ENCODE results near the gene PXDN. TPM values are rescaled to one million over a fixed set of nuclear protein-coding genes. Genes with fewer than 3 reads are reported as not detected.

PXDN gene
- total RNA-seq, 4 donors from 2014 or later, result 0.72 to 10.9 (median 5.9) TPM

GRCh38 chr2:1687254-1687653 is 57.1 kb downstream of the PXDN start:
- no peak for DNase-seq
- H3K27me3 ChIP-seq, result no peaks in the 10 kb centered on the region
- peaks cover 0 to 3% (median 0%) of the 10 kb centered on the region in 3 donors for H3K36me3 ChIP-seq
- H3K27ac ChIP-seq, result no peak overlapping the region
- H3K4me1 ChIP-seq, result no peaks in the 10 kb centered on the region
- WGBS, 2 donors, result 76 to 91% methylated on average over 7 to 10 of the region's 14 CpGs
- H3K9me3 ChIP-seq, result no peaks in the 10 kb centered on the region
- H3K4me3 ChIP-seq, result no peak overlapping the region
- intact Hi-C loops (cut with DNase I), result no loop called here
- TF ChIP-seq CTCF (IDR thresholded peaks at IDR 0.05), result no peak
- TF ChIP-seq POLR2A (IDR thresholded peaks at IDR 0.05), result no peak

GRCh38 chr2:1686784-1687105 is 57.6 kb downstream of the PXDN start:
- H3K9me3 ChIP-seq, result no peaks in the 10 kb centered on the region
- WGBS, 2 donors, result 90 to 93% methylated on average over 14 of the region's 14 CpGs
- no peaks in the 10 kb centered on the region for H3K4me1 ChIP-seq
- no peak overlapping the region for H3K27ac ChIP-seq
- intact Hi-C loops (cut with DNase I), result no loop called here
- TF ChIP-seq POLR2A (IDR thresholded peaks at IDR 0.05) (no peak), CTCF (IDR thresholded peaks at IDR 0.05) (no peak)
- peaks cover 0 to 3% (median 0%) of the 10 kb centered on the region in 3 donors for H3K36me3 ChIP-seq
- no peak for DNase-seq
- no peak overlapping the region for H3K4me3 ChIP-seq
- no peaks in the 10 kb centered on the region for H3K27me3 ChIP-seq

GRCh38 chr2:1685957-1686783 is 58.1 kb downstream of the PXDN start:
- 85% methylated on average over 14 of the region's 21 CpGs for WGBS, 2 donors
- no peaks in the 10 kb centered on the region for H3K27me3 ChIP-seq
- DNase-seq, result no peak

GRCh38 chr2:1685078-1685956 is 59.0 kb downstream of the PXDN start:
- TF ChIP-seq POLR2A (IDR thresholded peaks at IDR 0.05) (no peak), CTCF (IDR thresholded peaks at IDR 0.05) (no peak)
- intact Hi-C loops (cut with DNase I), result no loop called here
- H3K36me3 ChIP-seq, result peaks cover 0 to 10% (median 0%) of the 10 kb centered on the region in 3 donors
- no peak overlapping the region for H3K4me3 ChIP-seq
- DNase-seq, result no peak
- H3K9me3 ChIP-seq, result no peaks in the 10 kb centered on the region
- no peaks in the 10 kb centered on the region for H3K27me3 ChIP-seq
- WGBS, 2 donors, result 85% methylated on average over 8 to 9 of the region's 36 CpGs
- H3K4me1 ChIP-seq, result no peaks in the 10 kb centered on the region
- no peak overlapping the region for H3K27ac ChIP-seq

More at GRCh38 chr2:1685957-1686783, 58.1 kb downstream of the PXDN start:
- Histone ChIP-seq H3K4me3 (no peak overlapping the region), H3K27ac (no peak overlapping the region), H3K9me3 (no peaks in the 10 kb centered on the region), H3K36me3 (peaks cover 0 to 5% (median 0%) of the 10 kb centered on the region in 3 donors), H3K4me1 (no peaks in the 10 kb centered on the region)
- intact Hi-C loops (cut with DNase I), result no loop called here
- TF ChIP-seq POLR2A (IDR thresholded peaks at IDR 0.05), result no peak
- no peak for TF ChIP-seq CTCF (IDR thresholded peaks at IDR 0.05)

GRCh38 chr2:1683297-1683696 is 61.0 kb downstream of the PXDN start:
- H3K4me3 ChIP-seq, result no peak overlapping the region
- WGBS, 2 donors, result 82 to 92% methylated on average over 1 of the region's 1 CpG
- no peak overlapping the region for H3K27ac ChIP-seq
- intact Hi-C loops (cut with DNase I), result no loop called here
- no peak for DNase-seq
- TF ChIP-seq CTCF (IDR thresholded peaks at IDR 0.05) (no peak), POLR2A (IDR thresholded peaks at IDR 0.05) (no peak)
- H3K9me3 ChIP-seq, result no peaks in the 10 kb centered on the region
- H3K27me3 ChIP-seq, result no peaks in the 10 kb centered on the region
- H3K36me3 ChIP-seq, result peaks cover 0 to 24% (median 7%) of the 10 kb centered on the region in 3 donors
- no peaks in the 10 kb centered on the region for H3K4me1 ChIP-seq

Measured in esophagus squamous epithelium (tissue), 5 donors.